ENCODE results near the gene EEF2K.

EEF2K gene

DNA sequence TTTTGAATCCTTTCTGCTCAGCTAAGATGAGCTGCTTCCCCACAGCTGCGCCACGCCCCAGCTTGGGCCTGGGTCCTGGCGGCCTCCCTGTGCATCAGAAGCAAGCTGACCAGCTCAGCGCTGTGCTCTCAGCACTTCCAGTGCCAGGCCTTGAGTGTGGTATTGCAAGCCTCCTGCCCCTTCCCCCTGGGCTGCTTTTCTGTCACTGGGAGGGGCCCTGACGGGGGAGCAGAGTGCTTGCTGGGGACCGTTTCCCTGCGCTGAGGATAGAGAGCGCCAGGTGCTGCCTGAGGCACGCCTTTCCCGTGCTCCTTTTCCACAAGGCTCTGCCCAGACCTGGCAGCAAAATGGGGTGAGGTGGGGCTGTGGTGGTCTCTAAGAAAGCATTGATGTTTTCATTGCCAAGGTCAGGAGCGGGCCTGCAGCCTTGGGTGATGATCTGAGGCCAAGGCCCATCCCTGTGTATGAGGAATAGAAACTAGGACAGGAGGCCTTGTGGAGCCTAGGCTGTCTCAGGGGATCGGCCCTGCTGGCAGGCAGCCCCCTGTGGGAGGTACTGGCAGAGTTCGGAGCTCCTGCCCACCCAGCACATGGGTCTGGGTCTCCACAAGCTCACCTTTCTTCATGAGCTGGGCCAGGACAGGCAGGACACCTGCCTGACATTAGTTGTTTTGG, 120.8 kb downstream of the EEF2K start:
- TF ChIP-seq, protein P1, sequence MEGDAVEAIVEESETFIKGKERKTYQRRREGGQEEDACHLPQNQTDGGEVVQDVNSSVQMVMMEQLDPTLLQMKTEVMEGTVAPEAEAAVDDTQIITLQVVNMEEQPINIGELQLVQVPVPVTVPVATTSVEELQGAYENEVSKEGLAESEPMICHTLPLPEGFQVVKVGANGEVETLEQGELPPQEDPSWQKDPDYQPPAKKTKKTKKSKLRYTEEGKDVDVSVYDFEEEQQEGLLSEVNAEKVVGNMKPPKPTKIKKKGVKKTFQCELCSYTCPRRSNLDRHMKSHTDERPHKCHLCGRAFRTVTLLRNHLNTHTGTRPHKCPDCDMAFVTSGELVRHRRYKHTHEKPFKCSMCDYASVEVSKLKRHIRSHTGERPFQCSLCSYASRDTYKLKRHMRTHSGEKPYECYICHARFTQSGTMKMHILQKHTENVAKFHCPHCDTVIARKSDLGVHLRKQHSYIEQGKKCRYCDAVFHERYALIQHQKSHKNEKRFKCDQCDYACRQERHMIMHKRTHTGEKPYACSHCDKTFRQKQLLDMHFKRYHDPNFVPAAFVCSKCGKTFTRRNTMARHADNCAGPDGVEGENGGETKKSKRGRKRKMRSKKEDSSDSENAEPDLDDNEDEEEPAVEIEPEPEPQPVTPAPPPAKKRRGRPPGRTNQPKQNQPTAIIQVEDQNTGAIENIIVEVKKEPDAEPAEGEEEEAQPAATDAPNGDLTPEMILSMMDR (IDR thresholded peaks at IDR 0.05), result no peak

- TF ChIP-seq, protein P1 (IDR thresholded peaks at IDR 0.05), result no peak
Measured at GRCh38 chr16:22327446-22327775, 121.3 kb downstream of the EEF2K start.

GRCh38 chr16:22328081-22328725, 122.1 kb downstream of the EEF2K start:
- TF ChIP-seq, protein P1 (IDR thresholded peaks at IDR 0.05), result no peak

DNA sequence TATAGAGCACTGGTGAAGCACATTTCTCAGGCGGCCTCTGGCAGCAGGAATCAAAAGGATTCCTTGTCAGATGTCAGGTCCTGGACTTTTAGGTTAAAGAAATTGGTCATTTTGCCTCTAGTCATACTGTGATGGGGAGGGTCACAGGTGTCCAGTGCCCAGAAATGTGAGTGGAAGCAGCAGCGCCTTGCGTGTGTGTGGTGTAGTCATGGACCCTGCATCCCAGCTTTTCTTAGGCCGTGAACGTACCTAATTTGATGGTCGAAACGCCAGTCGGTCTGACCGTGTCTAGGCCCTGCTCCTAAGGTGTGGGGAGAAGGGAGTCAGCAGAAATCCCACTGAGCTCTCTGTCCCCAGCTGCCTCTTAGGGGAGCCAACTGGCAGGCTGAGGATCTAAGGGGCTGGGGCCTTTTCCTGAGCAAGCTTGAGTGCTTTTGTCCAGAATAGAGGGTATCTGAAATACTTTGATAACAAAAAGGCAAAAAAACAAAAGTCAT, 123.2 kb downstream of the EEF2K start:
- TF ChIP-seq, protein P1 (IDR thresholded peaks at IDR 0.05), result no peak

- TF ChIP-seq, protein P1 (IDR thresholded peaks at IDR 0.05), result no peak
Measured at GRCh38 chr16:22330326-22330725, 124.2 kb downstream of the EEF2K start.

GRCh38 chr16:22333457-22333994, 127.4 kb downstream of the EEF2K start:
- TF ChIP-seq, protein P1 (IDR thresholded peaks at IDR 0.05), result no peak

DNA sequence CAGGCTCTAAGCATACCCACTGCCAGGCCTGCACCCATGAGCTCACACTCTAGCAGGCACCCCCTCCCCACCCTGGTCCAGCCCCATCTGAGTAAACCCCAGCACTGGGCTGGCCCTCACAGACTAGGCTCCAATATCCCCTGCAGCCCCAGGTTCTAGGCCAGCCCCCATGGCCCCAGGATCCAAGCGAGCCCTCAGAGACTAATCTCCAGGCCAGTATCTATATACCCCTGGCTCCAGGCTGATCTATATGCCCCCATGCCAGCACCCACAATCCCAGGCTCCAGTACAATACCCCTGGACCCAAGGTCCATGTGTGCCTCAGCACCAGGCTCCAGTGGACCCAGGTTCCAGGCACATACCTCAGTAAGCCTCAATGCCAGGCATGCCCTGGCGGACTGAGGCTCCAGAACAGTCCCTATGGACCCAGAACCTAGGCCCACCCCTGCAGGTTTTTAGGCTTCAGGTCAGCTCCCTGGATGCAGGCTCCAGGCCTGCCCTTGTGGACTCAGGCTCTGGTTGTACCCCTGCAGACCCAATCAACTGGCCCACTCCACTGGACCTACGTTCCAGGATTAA, 129.7 kb downstream of the EEF2K start:
- TF ChIP-seq, protein P1 (IDR thresholded peaks at IDR 0.05), result no peak
